ENCODE measurements around the gene THEM5.

Gene THEM5

DNA sequence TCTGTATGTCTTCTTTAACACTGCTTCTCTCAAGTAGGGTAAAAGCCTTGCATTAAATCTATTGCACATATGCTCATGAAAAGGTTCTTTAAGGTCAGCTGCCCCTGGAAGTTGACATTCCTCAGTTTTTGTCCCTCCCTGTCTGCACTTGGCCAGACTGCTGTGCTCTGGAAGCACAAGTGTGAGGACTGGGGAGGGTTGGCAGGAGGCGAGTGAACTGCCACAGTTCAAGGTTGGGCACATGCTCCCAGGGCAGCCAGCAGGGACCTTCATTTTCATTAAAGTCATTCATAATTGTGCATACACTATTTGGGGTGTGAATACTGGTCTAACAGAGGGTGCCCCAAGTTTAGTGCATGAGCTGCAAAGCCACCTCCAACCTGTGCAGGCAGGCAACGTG, 10.9 kb upstream of the THEM5 start:
- no peak for DNase-seq (ENCODE audit: low read depth)
- TF ChIP-seq, protein P1, sequence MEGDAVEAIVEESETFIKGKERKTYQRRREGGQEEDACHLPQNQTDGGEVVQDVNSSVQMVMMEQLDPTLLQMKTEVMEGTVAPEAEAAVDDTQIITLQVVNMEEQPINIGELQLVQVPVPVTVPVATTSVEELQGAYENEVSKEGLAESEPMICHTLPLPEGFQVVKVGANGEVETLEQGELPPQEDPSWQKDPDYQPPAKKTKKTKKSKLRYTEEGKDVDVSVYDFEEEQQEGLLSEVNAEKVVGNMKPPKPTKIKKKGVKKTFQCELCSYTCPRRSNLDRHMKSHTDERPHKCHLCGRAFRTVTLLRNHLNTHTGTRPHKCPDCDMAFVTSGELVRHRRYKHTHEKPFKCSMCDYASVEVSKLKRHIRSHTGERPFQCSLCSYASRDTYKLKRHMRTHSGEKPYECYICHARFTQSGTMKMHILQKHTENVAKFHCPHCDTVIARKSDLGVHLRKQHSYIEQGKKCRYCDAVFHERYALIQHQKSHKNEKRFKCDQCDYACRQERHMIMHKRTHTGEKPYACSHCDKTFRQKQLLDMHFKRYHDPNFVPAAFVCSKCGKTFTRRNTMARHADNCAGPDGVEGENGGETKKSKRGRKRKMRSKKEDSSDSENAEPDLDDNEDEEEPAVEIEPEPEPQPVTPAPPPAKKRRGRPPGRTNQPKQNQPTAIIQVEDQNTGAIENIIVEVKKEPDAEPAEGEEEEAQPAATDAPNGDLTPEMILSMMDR (IDR thresholded peaks at IDR 0.05; ENCODE audit: insufficient read depth, low read depth, low read length, missing control alignments): no peak
- H3K4me3 ChIP-seq (ENCODE audit: low read depth, low read length): no peak overlapping the region

DNA sequence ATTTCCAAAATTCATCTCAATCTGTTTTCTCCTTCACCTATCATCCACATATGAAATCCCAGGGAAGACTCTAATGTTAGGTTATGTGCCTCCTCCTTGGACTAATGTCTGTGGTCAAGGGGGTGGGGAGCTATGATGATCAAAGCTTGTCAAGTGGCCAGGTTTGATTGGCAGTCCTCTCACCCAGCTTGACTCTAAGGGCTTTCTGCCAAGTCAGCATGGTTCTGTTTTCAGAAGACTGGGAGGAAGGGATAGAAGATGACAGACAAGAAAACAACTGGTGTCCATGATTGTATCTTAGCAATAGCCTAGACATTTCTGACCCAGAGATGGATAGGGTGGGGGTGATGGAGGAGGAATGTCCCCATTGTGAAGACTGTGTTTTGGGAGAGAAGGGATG, 9.1 kb upstream of the THEM5 start:
- TF ChIP-seq, protein P1 (IDR thresholded peaks at IDR 0.05; ENCODE audit: insufficient read depth, low read depth, low read length, missing control alignments): no peak
- DNase-seq (ENCODE audit: low read depth): no peak
- H3K4me3 ChIP-seq (ENCODE audit: low read depth, low read length): no peak overlapping the region

DNA sequence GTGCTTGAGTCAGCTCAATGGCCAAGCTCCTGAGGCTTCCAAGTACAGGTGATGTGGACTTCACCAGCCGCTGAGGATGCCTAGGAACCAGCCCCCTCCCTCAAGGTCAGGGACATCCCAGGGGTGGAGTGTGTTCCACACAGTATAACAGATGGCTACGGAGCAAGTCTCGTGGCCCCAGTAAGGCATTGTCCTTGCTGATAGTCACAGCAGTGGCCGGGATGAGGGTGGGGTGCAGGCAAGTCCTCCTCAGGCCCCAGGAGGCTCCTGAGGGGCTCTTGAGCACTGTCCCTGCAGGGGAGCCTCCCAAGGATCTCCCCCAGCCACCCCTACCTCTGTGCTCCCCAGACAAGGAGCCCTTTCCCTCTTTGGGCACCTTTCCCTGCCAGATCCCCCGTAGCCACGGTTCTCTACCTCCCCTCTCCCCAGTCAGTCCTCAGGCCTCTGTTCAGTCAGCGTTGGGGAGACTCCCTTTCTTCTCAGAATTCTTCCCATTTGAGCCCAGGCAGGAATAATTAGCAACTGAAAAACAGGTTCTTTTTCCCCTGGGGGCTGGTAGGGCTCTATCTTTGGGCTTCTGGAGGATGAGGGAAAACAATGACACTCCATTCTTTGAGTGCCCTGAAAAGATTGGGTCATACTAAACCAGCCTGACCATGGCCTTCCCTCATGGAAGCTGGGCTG, 7.1 kb upstream of the THEM5 start:
- no peak overlapping the region for H3K4me3 ChIP-seq (ENCODE audit: low read depth, low read length)
- TF ChIP-seq, protein P1 (IDR thresholded peaks at IDR 0.05; ENCODE audit: insufficient read depth, low read depth, low read length, missing control alignments): no peak
- DNase-seq (ENCODE audit: low read depth): no peak

DNA sequence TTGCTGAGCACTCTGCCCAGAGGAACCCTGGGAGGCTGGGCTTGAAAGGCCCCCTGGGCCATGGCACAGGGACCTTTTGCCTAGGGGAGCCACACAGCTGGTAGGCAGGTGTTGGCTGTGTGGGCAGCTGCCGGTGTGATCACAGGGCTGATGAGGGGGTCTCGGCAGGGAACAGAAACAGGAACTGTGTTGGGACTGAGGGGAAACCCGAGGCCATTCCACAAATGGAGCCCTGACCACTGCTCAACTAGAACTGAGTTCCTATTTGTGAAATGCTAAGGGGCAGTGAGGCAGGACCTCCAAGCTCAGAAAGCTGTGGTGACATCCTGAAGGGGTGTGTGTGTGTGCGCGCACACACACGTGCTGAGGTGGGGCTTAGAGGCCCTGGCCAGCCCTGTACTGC, 6.4 kb upstream of the THEM5 start:
- TF ChIP-seq, protein P1 (IDR thresholded peaks at IDR 0.05; ENCODE audit: insufficient read depth, low read depth, low read length, missing control alignments): no peak
- no peak for DNase-seq (ENCODE audit: low read depth)
- H3K4me3 ChIP-seq (ENCODE audit: low read depth, low read length): no peak overlapping the region

DNA sequence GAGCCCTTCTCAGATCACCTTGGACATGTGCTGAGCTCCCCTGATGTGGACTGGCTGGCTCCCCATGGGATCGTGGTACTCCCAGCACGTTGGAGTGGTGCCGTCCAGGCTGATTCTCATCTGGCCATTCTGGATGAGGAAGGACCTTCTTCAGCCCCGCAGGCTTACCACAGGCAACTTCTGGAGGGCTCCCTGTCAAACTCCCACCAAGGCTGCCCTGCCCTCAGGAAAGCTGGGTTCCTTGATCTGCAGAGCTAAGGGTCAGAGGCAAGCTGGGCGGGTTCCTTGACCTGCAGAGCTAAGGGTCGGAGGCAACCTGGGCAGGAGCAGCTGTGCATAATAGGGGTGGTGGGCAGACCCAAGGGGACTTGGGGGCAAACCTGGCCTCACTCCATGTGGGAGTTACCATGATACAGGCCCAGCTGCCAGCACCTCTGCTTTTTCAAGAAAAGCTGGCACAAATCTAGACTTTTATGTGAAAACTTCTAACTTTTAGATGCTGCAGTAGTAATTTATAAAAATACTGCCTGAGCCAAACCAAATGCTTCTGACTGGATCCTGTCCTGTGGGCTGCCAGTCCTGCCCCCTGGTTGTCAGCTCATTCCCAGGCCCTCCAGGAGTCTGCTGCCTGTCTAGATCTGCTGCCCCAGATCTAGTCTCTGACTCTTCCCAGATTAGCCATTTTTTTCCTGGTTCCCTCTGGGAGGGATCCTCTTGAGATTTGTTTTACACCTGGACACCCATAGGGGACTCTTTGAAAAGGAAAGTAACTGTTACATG, 5.6 kb upstream of the THEM5 start:
- TF ChIP-seq, protein P1 (IDR thresholded peaks at IDR 0.05; ENCODE audit: insufficient read depth, low read depth, low read length, missing control alignments): no peak
- no peak for DNase-seq (ENCODE audit: low read depth)
- no peak overlapping the region for H3K4me3 ChIP-seq (ENCODE audit: low read depth, low read length)

DNA sequence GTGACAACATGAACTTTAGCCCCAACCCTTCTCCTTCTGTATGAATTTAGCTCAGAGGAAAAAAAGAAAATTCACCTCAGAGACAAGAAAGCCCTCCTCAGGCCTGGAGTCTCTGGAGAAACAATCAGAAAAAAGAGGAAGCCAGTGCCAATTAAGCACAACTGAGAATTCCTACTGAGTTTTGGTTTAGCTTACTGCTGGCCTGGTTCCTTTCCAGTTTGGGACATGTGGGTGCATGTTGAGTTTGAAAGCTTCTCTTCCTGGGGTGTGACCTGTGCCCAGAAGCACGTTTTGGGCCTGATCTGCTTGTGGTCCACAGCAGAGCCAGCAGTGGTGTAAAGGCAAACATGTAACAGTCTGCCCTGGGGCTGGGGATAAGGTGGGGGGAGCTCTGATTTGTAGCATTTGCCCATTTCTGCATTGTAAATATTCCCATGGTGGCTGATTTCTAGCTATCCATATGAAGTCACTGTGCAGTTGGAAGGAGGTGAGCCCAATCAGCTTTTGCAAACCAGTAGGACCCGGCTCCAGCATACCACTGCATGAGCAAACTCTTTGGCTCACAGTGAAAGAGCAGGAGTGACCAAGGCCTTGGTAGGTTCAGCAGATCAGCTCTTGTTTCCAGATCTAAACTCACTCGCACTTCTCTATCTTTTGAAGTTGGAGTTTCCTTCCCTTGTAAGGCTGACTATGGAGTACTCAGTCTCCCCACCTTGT, 4.7 kb upstream of the THEM5 start:
- TF ChIP-seq, protein P1 (IDR thresholded peaks at IDR 0.05; ENCODE audit: insufficient read depth, low read depth, low read length, missing control alignments): no peak
- H3K4me3 ChIP-seq (ENCODE audit: low read depth, low read length): no peak overlapping the region
- DNase-seq (ENCODE audit: low read depth): no peak
